AG04450 (cell line): ENCODE measurements around the gene SERPINF2. TPM values are rescaled to one million over a fixed set of nuclear protein-coding genes. Genes with fewer than 3 reads are reported as not detected.

ENCODE experiments used
- CTCF ChIA-PET: fragments of 300-600, 350-600 bp; formaldehyde crosslinking; extraction: SDS; loops from one replicate; lab custom pipeline; 2022; ENCODE audit warnings: antibody characterized with exemption, inconsistent platforms; lab: Charles Lee
- POLR2A ChIA-PET: fragments of 350-600 bp; formaldehyde crosslinking; extraction: SDS; loops from one replicate; lab custom pipeline; 2021; ENCODE audit warnings: antibody characterized with exemption, inconsistent platforms; lab: Yijun Ruan, JAX
- DNase-seq: peaks from one replicate; pipeline ENCODE4 v3.0.0-alpha.2; 2011; ENCODE audit warnings: low read depth, low spot score
- H3K27ac ChIP-seq: one replicate; pipeline ENCODE4 v1.5.1; 2012; ENCODE audit warnings: low read depth, low read length, control low read depth
- H3K27me3 ChIP-seq: one replicate; pipeline ENCODE4 v1.6.0; 2012; ENCODE audit warnings: low read length; ENCODE audit not compliant: control insufficient read depth, insufficient read depth
- H3K4me3 ChIP-seq: 2 replicates; pipeline ENCODE4 v1.5.1; 2011; ENCODE audit warnings: mild to moderate bottlenecking, low read depth, low read length, control low read depth
- H3K9me3 ChIP-seq: 2 replicates; pipeline ENCODE4 v1.5.1; 2012; ENCODE audit warnings: low read length; ENCODE audit not compliant: control insufficient read depth, insufficient read depth
- CTCF ChIP-seq: IDR thresholded peaks from 2 replicates; pipeline ENCODE4 v1.5.1; 2011; ENCODE audit warnings: low read depth, low read length, control low read depth, inconsistent platforms
- polyA plus RNA-seq: library from polyadenylated mRNA; depleted of rRNA; stranded (reverse); fragments of >200 nt; gene quantifications from 2 replicates; pipeline ENCODE4 v1.2.3, GENCODE V29; 2011

SERPINF2 gene
- polyA plus RNA-seq, 1 experiment = not detected

- CTCF ChIA-PET = interaction anchor here (1.5 to 7.1 kb wide), 2 partner anchors 47 to 67 kb away, joined by 6 to 89 read pairs; no protein-coding TSS in a partner anchor
These were observed 26.9 kb upstream of the SERPINF2 start for GRCh38 chr17:1715803-1716075.

GRCh38 chr17:1716076-1716911, 26.4 kb upstream of the SERPINF2 start:
- Histone ChIP-seq H3K27ac (peak overlapping the region; percentile 100), H3K9me3 (no peaks in the 10 kb centered on the region; the same call in 1 of the 2 replicates), H3K27me3 (no peaks in the 10 kb centered on the region), H3K4me3 (peak overlapping the region; percentile 92)
- ChIA-PET CTCF (interaction anchor here (0.7 to 7.1 kb wide), 7 partner anchors 15 to 192 kb away, joined by 3 to 89 read pairs (median 4); no protein-coding TSS in a partner anchor), POLR2A (interaction anchor here (0.6 to 5.5 kb wide), 36 partner anchors 9 to 619 kb away, joined by 3 to 52 read pairs (median 6); partner anchors contain the start of genes DPH1, INPP5K, PITPNA and PRPF8)
- peak; percentile 19; the same call in 1 of the 2 replicates for TF ChIP-seq CTCF
- DNase-seq = peak; percentile 100

More at GRCh38 chr17:1715803-1716075, 26.9 kb upstream of the SERPINF2 start:
- Histone ChIP-seq H3K27ac (peak overlapping the region; percentile 97), H3K27me3 (no peaks in the 10 kb centered on the region), H3K9me3 (no peaks in the 10 kb centered on the region; the same call in 1 of the 2 replicates), H3K4me3 (peak overlapping the region; percentile 92)
- POLR2A ChIA-PET = interaction anchor here (0.7 to 5.5 kb wide), 18 partner anchors 9 to 620 kb away, joined by 3 to 52 read pairs (median 12); partner anchors contain the start of genes PRPF8, RILP, SERPINF1 and SERPINF2
- no peak for TF ChIP-seq CTCF
- no peak for DNase-seq

GRCh38 chr17:1716912-1717695, 25.6 kb upstream of the SERPINF2 start:
- peak; percentile 99 for DNase-seq
- Histone ChIP-seq H3K4me3 (peak overlapping the region; percentile 82), H3K27me3 (no peaks in the 10 kb centered on the region), H3K9me3 (no peaks in the 10 kb centered on the region; the same call in 1 of the 2 replicates), H3K27ac (peak overlapping the region; percentile 100)
- no peak for TF ChIP-seq CTCF
- ChIA-PET CTCF (interaction anchor here (0.7 to 7.1 kb wide), 7 partner anchors 16 to 192 kb away, joined by 3 to 89 read pairs (median 4); no protein-coding TSS in a partner anchor), POLR2A (interaction anchor here (0.5 to 5.5 kb wide), 31 partner anchors 8 to 312 kb away, joined by 3 to 52 read pairs (median 6); partner anchors contain the start of genes DPH1, INPP5K, PITPNA and PRPF8)

- no peak overlapping the region for H3K4me3 ChIP-seq
These were observed 24.1 kb upstream of the SERPINF2 start for GRCh38 chr17:1718362-1719165.

More at GRCh38 chr17:1718362-1719165, 24.1 kb upstream of the SERPINF2 start:
- POLR2A ChIA-PET = interaction anchor here (1.0 to 4.5 kb wide), 2 partner anchors 49 to 111 kb away, joined by 4 to 52 read pairs; partner anchors contain the start of genes RPA1 and SMYD4
- DNase-seq = no peak
- no peak for TF ChIP-seq CTCF
- H3K27me3 ChIP-seq = no peaks in the 10 kb centered on the region
- no peaks in the 10 kb centered on the region; the same call in 1 of the 2 replicates for H3K9me3 ChIP-seq
- H3K27ac ChIP-seq = peak overlapping the region; percentile 100
- CTCF ChIA-PET = interaction anchor here (0.8 to 7.1 kb wide), 3 partner anchors 44 to 145 kb away, joined by 3 to 89 read pairs (median 3); no protein-coding TSS in a partner anchor
